ENCODE results near the gene ALPK3.

ALPK3 gene

DNA sequence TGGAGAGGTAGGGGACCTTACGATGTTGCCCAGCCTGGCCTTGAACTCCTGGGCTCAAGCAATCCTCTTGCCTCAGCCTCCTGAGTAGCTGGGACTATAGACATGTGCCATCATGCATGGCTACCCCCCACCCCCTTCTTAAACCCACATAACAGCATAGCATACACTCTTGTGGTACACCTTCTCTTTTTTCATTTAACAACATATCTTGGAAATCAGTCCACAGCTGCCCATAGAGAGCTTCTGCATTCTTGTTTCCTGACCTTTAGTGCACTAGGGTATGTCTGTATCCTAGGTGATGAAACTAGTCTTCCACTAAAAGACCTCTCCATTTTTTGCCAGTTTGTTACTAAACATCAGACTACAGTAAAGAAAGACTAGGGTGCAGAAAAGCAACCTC lies 100.3 kb downstream of the ALPK3 start:
- DNase-seq (ENCODE audit: low read depth) = no peak
- H3K4me3 ChIP-seq (ENCODE audit: low read depth, low read length) = no peak overlapping the region
- TF ChIP-seq, protein P1, sequence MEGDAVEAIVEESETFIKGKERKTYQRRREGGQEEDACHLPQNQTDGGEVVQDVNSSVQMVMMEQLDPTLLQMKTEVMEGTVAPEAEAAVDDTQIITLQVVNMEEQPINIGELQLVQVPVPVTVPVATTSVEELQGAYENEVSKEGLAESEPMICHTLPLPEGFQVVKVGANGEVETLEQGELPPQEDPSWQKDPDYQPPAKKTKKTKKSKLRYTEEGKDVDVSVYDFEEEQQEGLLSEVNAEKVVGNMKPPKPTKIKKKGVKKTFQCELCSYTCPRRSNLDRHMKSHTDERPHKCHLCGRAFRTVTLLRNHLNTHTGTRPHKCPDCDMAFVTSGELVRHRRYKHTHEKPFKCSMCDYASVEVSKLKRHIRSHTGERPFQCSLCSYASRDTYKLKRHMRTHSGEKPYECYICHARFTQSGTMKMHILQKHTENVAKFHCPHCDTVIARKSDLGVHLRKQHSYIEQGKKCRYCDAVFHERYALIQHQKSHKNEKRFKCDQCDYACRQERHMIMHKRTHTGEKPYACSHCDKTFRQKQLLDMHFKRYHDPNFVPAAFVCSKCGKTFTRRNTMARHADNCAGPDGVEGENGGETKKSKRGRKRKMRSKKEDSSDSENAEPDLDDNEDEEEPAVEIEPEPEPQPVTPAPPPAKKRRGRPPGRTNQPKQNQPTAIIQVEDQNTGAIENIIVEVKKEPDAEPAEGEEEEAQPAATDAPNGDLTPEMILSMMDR (IDR thresholded peaks at IDR 0.05; ENCODE audit: control insufficient read depth, extremely low read depth, insufficient read depth) = no peak

DNA sequence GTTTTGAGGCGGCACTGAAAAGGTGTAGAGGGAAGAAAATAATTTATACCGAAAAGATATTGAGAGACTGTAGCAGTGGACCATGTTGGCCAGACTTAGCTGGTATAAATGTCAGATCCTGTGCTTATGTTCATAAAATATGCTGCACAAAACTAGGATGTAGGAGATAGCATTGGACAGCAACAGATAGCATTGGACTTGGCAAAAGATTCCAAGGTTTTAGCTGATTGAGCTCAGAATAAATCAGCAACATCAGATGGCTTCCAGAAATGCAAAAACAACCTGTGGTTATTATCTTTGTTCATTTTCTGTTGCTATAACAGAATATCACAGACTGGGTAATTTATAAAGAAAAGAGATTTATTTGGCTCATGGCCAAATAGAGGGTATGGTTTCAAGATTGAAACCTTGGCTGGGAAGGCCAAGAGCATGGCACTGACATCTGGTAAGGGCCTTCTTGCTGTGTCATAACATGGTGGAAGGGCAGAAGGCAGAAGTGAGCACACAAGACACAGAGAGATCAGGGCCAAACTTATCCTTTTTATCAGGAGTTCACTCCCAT lies 102.0 kb downstream of the ALPK3 start:
- H3K4me3 ChIP-seq (ENCODE audit: low read depth, low read length) = no peak overlapping the region
- TF ChIP-seq, protein P1 (IDR thresholded peaks at IDR 0.05; ENCODE audit: control insufficient read depth, extremely low read depth, insufficient read depth) = no peak
- DNase-seq (ENCODE audit: low read depth) = no peak

DNA sequence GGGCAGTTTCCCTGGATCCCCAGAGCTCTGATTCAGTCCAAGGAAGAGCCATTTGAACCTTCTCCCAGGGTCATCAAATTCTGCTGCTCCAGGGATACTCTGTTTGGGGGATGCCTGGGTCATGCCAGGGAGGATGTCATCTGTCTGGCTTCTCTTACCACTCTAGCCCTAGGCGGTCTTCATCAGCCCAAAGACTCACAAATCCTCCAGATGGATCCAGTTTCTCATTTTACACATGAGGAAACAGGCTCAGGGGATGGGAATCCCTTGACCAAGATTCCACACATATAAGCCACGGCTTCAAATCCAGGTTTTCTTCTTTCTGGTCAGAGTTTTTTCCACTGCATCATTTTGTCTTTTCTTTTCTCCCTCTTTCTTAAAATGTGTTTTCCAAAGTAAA lies 104.0 kb downstream of the ALPK3 start:
- no peak overlapping the region for H3K4me3 ChIP-seq (ENCODE audit: low read depth, low read length)
- TF ChIP-seq, protein P1 (IDR thresholded peaks at IDR 0.05; ENCODE audit: control insufficient read depth, extremely low read depth, insufficient read depth) = no peak
- no peak for DNase-seq (ENCODE audit: low read depth)

DNA sequence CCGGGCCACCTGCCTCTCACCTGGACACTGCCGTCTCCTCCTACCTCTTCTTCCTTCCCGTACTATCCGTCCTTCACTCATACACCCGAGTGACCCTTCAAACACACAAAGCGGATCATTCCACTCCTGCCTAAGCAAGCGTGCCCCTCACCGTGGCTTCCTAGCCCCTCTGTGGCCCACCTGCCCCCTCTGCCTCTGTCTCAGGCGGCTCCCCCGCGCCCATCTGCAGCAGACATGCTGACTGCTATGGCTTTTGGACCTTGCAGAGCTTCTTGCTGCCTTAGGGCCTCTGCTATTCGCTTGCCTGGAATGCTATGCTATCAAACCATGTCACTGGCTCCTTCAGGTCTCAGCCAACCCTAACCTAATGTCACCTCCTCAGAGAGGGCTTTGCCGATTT lies 105.4 kb downstream of the ALPK3 start:
- TF ChIP-seq, protein P1 (IDR thresholded peaks at IDR 0.05; ENCODE audit: control insufficient read depth, extremely low read depth, insufficient read depth) = no peak
- H3K4me3 ChIP-seq (ENCODE audit: low read depth, low read length) = no peak overlapping the region
- no peak for DNase-seq (ENCODE audit: low read depth)

Measured in LNCaP clone FGC (cell line).